Hematopoietic multipotent progenitor cell treated with erythropoietin and hydrocortisone succinate and interleukin-3 and kit ligand, for 17 days (in vitro differentiated cells): ENCODE results near the gene FNBP1L.
A peak's percentile ranks its signal among the peaks of the same experiment; 100 is the strongest.

ENCODE experiments used
- DNase-seq: peaks from one replicate; pipeline ENCODE4 v3.0.0-alpha.2; 2015; ENCODE audit warnings: low spot score

FNBP1L gene

GRCh38 chr1:93447481-93448291, at the start of gene FNBP1L:
FNBP1L (plus strand) TSS chr1:93448118; CDS start chr1:93448282, 164 bp downstream.
- DNase-seq = peak; percentile 72

DNA sequence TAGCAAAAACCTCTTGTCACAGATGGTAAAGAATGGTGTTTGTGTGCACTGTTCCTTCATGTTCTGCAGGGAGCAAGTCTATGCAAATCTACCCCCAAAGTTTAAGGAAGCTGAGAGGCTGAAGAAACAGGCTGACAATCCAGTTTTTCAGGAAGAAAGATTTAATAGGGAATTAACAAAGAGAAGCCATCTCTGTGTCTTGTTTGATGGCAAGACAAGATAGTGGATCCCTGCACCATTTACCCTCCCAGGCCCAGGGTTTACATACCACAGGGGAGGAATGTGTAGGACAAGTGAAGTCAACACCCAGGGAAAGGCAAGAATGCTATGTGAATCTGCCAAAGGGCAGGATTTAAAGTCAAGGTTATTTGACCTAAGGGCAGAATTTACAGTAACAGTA, 48.1 kb upstream of the FNBP1L start:
- DNase-seq = no peak

- no peak for DNase-seq
Measured at GRCh38 chr1:93408203-93408602, 39.7 kb upstream of the FNBP1L start.

- DNase-seq = no peak
Measured at GRCh38 chr1:93411000-93411399, 36.9 kb upstream of the FNBP1L start.

- DNase-seq = no peak
Measured at GRCh38 chr1:93414749-93415148, 33.2 kb upstream of the FNBP1L start.

DNA sequence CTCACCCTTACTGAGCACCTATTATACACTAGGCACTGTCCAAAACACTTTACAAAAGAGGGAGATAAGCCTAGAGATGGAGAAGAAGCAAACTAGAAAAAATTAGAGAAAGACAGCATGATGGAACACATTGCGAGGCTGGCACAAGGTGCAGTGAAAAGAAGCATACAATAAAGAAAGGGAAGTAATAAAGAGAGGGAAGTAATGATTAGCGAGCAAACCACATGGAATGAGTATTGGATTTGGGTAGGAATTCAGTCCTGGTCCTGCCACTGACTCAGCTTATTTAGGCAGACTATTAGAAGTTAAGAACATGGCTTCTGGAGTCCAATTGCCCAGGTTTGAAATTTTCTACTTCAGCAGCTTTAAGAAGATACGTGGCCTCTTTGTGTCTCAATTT, 32.6 kb upstream of the FNBP1L start:
- DNase-seq = no peak

DNA sequence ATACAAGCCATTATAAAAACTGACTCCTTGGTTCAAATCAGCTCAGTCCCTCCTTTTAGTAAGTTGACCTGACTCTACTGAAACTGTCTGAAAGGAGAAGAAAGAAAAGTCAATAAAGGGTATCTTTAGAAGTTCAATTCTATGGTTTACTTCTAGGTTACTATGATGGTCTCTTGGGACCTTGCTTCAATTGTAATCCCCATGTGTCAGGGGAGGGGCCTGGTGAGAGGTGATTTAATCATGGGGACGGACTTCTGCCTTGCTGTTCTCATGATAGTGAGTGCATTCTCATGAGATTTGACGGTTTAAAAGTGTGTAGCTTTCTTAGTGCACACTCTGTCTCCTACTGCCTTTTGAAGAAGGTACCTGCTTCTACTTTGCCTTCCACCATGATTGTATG, 31.7 kb upstream of the FNBP1L start:
- no peak for DNase-seq

GRCh38 chr1:93419344-93419743, 28.6 kb upstream of the FNBP1L start:
- no peak for DNase-seq

DNA sequence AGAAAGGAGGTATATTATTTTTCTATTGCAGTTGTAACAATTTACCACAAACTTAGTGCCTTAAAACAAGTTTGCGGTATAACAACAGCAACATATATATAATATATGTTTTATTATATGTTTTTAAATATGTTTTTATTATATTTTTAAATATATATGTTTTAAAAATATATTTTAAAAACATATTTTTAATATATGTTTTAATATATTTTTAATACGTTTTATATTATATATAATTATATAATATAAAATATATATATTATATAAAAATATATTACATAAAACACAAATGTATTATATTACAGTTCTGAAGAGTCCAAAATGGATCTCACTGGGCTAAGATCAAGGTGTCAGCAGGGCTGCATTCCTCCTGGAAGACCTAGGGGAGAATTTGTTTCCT, 27.5 kb upstream of the FNBP1L start:
- DNase-seq = no peak

DNA sequence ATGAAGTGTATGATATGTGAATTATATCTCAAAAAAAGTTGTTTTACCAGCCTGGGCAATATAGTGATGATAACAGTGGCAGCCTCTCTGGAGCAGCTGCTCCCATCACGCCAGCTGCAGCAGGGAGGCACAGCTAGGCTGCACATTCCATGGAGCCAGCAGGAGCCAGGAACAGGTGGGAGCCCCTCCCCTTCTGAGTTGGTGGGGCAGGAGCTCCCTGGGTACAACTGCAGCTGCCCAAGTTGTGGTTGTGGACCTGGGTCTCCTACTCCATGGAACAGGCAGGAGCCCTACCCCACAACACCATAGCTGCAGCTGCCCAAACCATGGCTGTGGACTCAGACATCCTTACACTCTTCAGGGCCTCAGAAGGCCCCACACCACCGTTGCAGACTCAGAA, 21.7 kb upstream of the FNBP1L start:
- DNase-seq = no peak

DNA sequence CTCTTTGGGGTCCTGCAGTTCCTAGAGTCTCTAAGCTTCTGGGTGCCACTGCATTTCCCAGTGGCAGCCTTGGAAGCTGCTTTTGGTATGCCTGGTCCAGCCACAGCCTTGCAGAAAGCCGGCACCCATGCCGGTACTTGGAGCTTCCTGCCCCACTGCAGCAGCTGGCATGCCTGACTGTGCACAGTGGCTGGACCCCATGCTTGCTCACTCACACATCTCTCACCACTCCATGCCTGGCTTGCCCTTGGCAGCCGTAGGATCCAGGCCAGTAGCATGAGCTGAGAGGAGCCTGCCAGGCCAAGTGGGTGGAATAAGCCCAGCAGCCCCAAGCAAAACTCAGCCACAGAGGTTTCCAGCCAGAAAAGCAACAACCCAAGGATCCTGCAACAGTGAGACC, 20.3 kb upstream of the FNBP1L start:
- DNase-seq = no peak

GRCh38 chr1:93433407-93433961, 14.4 kb upstream of the FNBP1L start:
- DNase-seq = no peak

- no peak for DNase-seq
Measured at GRCh38 chr1:93434088-93434487, 13.8 kb upstream of the FNBP1L start.

DNA sequence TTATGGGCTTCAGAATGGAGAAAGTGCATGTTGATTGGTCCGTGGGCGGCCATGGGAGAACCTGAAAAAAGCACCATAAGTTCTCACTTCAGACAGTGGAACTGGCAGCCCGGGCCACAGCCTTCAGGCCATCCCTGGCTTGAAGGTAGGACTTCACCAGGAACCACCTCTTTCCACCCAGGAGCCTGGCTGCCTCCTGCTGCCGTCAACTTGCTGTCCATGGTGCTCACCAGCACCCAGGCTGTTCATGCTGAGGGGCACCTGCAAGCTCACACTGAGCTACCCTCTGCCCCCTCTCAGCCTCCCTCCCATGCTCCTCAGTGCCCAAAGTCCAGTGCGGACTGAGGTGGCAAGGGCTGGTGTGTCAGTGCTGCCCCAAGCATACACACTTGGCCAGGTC, 12.9 kb upstream of the FNBP1L start:
- DNase-seq = no peak

DNA sequence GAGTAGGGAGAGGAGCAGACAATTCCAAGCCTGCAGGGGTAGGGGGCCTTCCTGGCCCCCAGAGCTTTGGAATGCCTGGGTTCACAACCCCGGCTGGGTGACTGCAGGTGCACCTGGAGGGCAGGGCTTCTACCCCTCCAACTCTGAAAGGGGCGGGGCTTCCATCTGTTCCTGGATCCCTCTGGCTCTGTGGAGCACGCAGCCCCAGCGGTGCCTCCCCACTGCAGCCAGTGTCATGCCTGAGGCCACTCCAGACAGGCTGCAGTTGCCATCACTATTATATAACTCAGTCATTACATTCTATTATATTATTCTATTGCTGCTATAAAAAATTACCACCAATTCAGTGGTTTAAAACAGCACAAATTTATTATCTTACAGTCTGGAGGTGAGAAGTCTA, 12.5 kb upstream of the FNBP1L start:
- no peak for DNase-seq

GRCh38 chr1:93436496-93436895, 11.4 kb upstream of the FNBP1L start:
- no peak for DNase-seq

- DNase-seq = peak; percentile 82
Measured at GRCh38 chr1:93437976-93438605, 9.8 kb upstream of the FNBP1L start.

- no peak for DNase-seq
Measured at GRCh38 chr1:93438716-93439115, 9.2 kb upstream of the FNBP1L start.

GRCh38 chr1:93440272-93440671, 7.6 kb upstream of the FNBP1L start:
- no peak for DNase-seq

- DNase-seq = no peak
Measured at GRCh38 chr1:93440706-93441105, 7.2 kb upstream of the FNBP1L start.

DNA sequence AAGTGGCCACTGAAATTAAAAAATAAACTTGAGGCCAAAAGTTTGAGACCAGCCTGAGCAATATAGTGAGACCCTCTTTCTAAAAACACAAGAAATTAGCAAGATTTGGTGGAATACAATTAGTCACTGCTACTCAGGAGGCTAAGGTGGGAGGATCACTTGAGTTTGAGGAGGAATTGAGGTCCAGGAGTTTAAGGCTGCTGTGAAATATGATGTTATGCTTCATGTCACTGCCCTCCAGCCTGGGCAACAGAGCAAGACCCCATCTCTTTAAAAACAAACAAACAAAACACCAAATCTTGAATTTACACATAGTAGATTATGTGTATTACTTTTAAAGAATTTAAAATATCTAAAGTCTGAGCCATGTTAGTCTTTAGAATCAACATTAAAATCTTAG, 6.3 kb upstream of the FNBP1L start:
- DNase-seq = no peak

DNA sequence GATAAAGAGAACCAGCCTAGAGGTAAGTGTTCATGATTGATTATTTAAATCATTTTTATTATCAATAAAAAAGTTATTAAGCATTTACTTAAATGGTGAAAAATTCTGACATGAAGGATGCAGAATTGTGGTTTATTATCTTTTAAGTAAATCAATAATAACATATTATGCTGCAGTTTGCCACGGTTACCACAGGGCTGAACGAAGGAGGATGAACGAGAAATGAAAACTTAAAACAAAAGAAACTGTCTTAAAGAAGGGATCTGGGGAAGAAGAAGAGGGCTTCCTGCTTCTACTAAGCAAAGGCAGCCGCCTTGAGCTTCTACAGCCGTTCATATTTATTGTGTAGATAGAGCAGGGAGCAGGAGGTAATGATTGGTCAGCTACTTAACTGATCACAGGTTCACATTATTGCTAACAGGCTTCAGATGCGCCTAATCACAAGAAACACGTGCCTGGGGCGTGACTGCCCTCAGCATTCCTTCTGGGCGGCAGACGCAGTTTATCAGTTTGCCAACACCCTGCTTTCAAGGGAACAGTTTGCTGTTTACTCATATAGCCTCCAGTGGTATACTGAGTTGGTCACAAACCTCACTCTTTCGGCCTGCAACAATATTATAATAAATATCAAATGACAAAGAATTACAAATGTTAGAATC, 5.8 kb upstream of the FNBP1L start:
- peak; percentile 88 for DNase-seq

- no peak for DNase-seq
Measured at GRCh38 chr1:93442741-93443140, 5.2 kb upstream of the FNBP1L start.
